HG03469 (cell line): ENCODE measurements around the gene EPN3.

Source experiments
- ATAC-seq: cut with Tn5 transposase; IDR thresholded peaks from one replicate; pipeline ENCODE4 v1.9.1; 2021; ENCODE audit warnings: mild to moderate bottlenecking, moderate library complexity, moderate number of reproducible peaks; ENCODE audit not compliant: unreplicated experiment

Gene EPN3

GRCh38 chr17:50586421-50587247 is 54.1 kb downstream of the EPN3 start:
- no peak for ATAC-seq

DNA sequence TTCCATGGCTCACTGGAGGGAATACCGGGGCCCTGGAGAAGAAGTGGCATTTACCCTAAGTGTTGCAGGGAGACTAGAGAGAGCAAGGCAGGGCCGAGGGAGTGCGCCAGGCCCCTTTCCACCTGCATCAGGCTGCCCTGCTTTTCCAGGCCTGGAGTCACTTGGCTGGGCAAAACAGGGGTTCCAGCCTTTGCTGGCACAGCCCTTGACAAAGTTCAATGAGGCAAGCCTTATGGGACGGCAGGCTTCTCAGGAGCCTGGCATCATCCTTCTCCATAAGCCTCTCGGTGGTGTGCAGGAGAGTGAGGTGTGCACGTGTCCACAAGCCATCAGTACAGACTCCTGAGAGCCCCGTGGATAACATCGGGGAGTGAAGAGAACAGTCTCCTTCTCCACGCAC is 55.0 kb downstream of the EPN3 start:
- no peak for ATAC-seq

GRCh38 chr17:50588391-50589049 is 56.0 kb downstream of the EPN3 start:
- no peak for ATAC-seq

- no peak for ATAC-seq
Observed at GRCh38 chr17:50589095-50589705, 56.7 kb downstream of the EPN3 start.

- no peak for ATAC-seq
Observed at GRCh38 chr17:50590946-50591737, 58.6 kb downstream of the EPN3 start.

GRCh38 chr17:50593321-50593720 is 60.8 kb downstream of the EPN3 start:
- ATAC-seq = no peak
